Measurements from ENCODE around the gene ARHGAP18. TPM values are rescaled to one million over a fixed set of nuclear protein-coding genes. Genes with fewer than 3 reads are reported as not detected.
A peak's percentile ranks its signal among the peaks of the same experiment; 100 is the strongest.

Gene ARHGAP18
- total RNA-seq, 6 donors from 2014 or later: 30.4 to 56.8 (median 48.9) TPM

DNA sequence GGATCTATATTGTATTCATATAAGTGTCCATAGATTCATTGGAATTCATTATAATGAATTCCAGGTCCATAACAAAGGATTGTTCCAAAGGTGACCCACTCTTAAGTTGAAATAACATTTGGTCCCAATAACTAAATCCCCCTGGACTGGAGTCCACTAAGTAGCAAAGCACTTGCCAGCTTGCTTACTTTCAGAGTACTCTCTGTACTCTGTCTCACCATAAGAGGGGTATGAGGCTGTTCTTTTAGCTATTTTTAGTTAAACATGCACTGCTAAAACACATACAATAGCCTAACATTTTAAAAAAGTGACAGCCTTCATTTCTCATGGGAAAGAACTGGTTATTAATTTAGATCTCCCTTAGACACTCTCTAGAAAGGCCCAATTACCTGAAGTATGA, 16.7 kb upstream of the ARHGAP18 start:
- Histone ChIP-seq H3K9me3 (no peaks in the 10 kb centered on the region), H3K36me3 (no peaks in the 10 kb centered on the region), H3K27me3 (no peaks in the 10 kb centered on the region), H3K27ac (no peak overlapping the region), H3K4me1 (peaks cover 0 to 10% (median 0%) of the 10 kb centered on the region in 4 donors), H3K4me3 (no peak overlapping the region)
- DNase-seq: no peak
- no peak for ATAC-seq (ENCODE audit: low FRiP score in 2 of 2)
- no peak for TF ChIP-seq EP300 (IDR thresholded peaks at IDR 0.05)
- TF ChIP-seq POLR2AphosphoS5 (IDR thresholded peaks at IDR 0.05): no peak
- no peak for TF ChIP-seq POLR2A (IDR thresholded peaks at IDR 0.05)
- TF ChIP-seq, protein P1, sequence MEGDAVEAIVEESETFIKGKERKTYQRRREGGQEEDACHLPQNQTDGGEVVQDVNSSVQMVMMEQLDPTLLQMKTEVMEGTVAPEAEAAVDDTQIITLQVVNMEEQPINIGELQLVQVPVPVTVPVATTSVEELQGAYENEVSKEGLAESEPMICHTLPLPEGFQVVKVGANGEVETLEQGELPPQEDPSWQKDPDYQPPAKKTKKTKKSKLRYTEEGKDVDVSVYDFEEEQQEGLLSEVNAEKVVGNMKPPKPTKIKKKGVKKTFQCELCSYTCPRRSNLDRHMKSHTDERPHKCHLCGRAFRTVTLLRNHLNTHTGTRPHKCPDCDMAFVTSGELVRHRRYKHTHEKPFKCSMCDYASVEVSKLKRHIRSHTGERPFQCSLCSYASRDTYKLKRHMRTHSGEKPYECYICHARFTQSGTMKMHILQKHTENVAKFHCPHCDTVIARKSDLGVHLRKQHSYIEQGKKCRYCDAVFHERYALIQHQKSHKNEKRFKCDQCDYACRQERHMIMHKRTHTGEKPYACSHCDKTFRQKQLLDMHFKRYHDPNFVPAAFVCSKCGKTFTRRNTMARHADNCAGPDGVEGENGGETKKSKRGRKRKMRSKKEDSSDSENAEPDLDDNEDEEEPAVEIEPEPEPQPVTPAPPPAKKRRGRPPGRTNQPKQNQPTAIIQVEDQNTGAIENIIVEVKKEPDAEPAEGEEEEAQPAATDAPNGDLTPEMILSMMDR (IDR thresholded peaks at IDR 0.05): no peak

DNA sequence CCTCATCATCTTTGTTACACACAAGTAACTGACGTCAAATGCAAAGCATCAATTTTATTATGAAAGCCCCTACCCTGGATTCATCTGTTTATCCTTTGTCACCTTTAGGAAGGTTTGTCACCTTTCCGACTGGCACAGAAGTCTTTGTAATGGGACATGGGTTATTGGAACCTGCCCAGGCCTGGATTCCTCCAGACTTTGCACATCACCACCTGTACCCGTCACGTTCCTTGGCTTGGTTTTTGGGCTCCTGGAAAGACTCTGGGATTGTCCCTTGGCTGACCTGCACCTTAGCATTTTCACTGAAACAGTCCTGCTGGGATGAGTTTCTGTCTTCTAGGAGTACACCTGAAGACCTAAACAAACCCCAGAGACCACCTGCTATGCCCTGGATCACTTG, 15.4 kb upstream of the ARHGAP18 start:
- 91 to 95% methylated on average over 4 of the region's 4 CpGs for WGBS, 2 donors
- Histone ChIP-seq H3K4me1 (peaks cover 0 to 2% (median 0%) of the 10 kb centered on the region in 4 donors), H3K27ac (no peak overlapping the region), H3K4me3 (no peak overlapping the region), H3K36me3 (no peaks in the 10 kb centered on the region), H3K27me3 (no peaks in the 10 kb centered on the region), H3K9me3 (no peaks in the 10 kb centered on the region)
- TF ChIP-seq POLR2AphosphoS5 (IDR thresholded peaks at IDR 0.05): no peak
- TF ChIP-seq, protein P1 (IDR thresholded peaks at IDR 0.05): no peak
- no peak for TF ChIP-seq POLR2A (IDR thresholded peaks at IDR 0.05)
- TF ChIP-seq EP300 (IDR thresholded peaks at IDR 0.05): no peak
- DNase-seq (no peak), ATAC-seq (ENCODE audit: low FRiP score in 2 of 2) (no peak)

DNA sequence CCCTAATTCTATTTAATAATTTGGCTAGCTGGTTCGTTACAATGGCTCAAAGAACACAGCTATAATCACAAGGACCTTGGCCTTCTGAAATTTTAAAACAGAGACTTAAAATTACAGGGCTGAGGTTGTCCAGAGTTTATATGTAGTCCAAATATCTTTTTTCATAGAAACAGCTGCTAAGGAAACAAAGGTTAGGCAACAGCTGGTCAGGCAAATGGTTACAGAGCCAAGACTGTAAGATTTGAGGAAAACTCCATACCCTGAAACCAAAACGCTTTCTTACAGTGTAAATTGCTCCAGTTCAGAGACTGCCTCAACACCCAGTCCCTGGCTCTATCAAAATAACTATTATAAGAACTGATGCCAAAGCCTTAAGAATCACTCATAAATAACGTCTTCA, 9.7 kb upstream of the ARHGAP18 start:
- no peaks in the 10 kb centered on the region for H3K9me3 ChIP-seq
- ATAC-seq (ENCODE audit: low FRiP score in 2 of 2) (peak in 1 of 2 donors; percentile 76), DNase-seq (no peak)
- no peaks in the 10 kb centered on the region for H3K27me3 ChIP-seq
- no peak overlapping the region for H3K4me3 ChIP-seq
- WGBS, 2 donors: 79 to 83% methylated on average over 3 of the region's 3 CpGs
- no peaks in the 10 kb centered on the region for H3K4me1 ChIP-seq
- H3K27ac ChIP-seq: no peak overlapping the region
- H3K36me3 ChIP-seq: no peaks in the 10 kb centered on the region
- TF ChIP-seq, protein P1 (IDR thresholded peaks at IDR 0.05): no peak
- TF ChIP-seq POLR2AphosphoS5 (IDR thresholded peaks at IDR 0.05): no peak
- no peak for TF ChIP-seq POLR2A (IDR thresholded peaks at IDR 0.05)
- TF ChIP-seq EP300 (IDR thresholded peaks at IDR 0.05): no peak

DNA sequence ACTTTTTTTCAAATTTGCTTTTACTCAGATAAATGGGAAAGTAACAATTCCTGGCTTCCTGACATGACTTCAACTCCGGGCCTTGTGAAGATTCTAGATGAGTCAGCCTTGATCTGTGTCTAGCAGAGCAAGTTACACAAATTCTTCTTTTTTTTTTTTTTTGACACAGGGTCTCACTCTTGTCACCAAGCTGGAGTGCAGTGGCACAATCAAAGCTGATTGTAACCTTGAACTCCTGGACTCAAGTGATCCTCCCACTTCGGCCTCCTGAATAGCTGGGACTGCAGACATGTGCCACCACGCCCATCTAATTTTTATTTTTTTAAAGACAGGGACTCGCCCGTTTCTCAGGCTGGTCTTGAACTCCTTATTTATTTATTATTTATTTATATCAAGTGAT, 7.3 kb upstream of the ARHGAP18 start:
- peak in 1 of 2 donors; percentile 43 for ATAC-seq (ENCODE audit: low FRiP score in 2 of 2)
- no peaks in the 10 kb centered on the region for H3K4me1 ChIP-seq
- H3K36me3 ChIP-seq: no peaks in the 10 kb centered on the region
- 72 to 78% methylated on average over 5 of the region's 5 CpGs for WGBS, 2 donors
- DNase-seq: no peak
- H3K4me3 ChIP-seq: no peak overlapping the region
- no peaks in the 10 kb centered on the region for H3K27me3 ChIP-seq
- no peak overlapping the region for H3K27ac ChIP-seq
- TF ChIP-seq EP300 (IDR thresholded peaks at IDR 0.05) (no peak), POLR2A (IDR thresholded peaks at IDR 0.05) (no peak), POLR2AphosphoS5 (IDR thresholded peaks at IDR 0.05) (no peak)
- TF ChIP-seq, protein P1 (IDR thresholded peaks at IDR 0.05): no peak
- H3K9me3 ChIP-seq: no peaks in the 10 kb centered on the region

DNA sequence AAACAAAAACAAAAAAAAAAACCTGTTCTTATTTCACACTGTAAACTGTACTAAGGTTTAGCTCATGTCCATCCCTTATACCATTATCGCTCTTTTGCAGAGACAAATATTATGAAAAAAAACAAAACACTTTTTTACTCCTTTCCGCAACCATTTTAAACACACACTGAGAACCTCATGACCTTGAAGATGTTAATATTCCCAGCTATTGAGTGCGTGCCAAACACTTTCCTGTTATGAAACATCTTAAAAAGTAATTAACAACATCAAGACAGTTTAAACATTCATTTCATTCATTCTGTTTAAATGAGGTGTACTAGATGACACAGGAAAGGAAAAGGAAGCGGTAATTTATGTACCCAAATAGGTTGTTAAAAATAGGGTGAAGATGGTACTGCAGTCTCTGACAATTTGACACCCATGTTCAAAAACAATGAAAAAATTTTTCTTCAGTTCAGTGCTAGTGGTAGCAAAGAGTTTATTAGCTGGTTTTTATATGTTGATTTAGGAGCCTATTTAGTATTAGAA, 3.9 kb upstream of the ARHGAP18 start:
- 56 to 62% methylated on average over 4 of the region's 4 CpGs for WGBS, 2 donors
- peak overlapping the region in 2 of 4 donors; percentile 4 to 31 for H3K27ac ChIP-seq
- peaks cover 0 to 14% (median 6%) of the 10 kb centered on the region in 4 donors for H3K4me1 ChIP-seq
- no peaks in the 10 kb centered on the region for H3K27me3 ChIP-seq
- TF ChIP-seq, protein P1 (IDR thresholded peaks at IDR 0.05): peak in 1 of 6 experiments; percentile 5
- TF ChIP-seq POLR2A (IDR thresholded peaks at IDR 0.05): no peak
- peak in 1 of 4 donors; percentile 15 for TF ChIP-seq EP300 (IDR thresholded peaks at IDR 0.05)
- DNase-seq: no peak
- no peak overlapping the region for H3K4me3 ChIP-seq
- H3K36me3 ChIP-seq: no peaks in the 10 kb centered on the region
- H3K9me3 ChIP-seq: no peaks in the 10 kb centered on the region
- no peak for ATAC-seq (ENCODE audit: low FRiP score in 2 of 2)
